Superior temporal gyrus (tissue), 1 donor: ENCODE measurements around the gene EIPR1.
A peak's percentile ranks its signal among the peaks of the same experiment; 100 is the strongest.

Source experiments
- DNase-seq: peaks from one replicate; pipeline ENCODE4 v3.0.0-alpha.2; 2016; ENCODE audit errors: extremely low spot score

EIPR1 gene

DNA sequence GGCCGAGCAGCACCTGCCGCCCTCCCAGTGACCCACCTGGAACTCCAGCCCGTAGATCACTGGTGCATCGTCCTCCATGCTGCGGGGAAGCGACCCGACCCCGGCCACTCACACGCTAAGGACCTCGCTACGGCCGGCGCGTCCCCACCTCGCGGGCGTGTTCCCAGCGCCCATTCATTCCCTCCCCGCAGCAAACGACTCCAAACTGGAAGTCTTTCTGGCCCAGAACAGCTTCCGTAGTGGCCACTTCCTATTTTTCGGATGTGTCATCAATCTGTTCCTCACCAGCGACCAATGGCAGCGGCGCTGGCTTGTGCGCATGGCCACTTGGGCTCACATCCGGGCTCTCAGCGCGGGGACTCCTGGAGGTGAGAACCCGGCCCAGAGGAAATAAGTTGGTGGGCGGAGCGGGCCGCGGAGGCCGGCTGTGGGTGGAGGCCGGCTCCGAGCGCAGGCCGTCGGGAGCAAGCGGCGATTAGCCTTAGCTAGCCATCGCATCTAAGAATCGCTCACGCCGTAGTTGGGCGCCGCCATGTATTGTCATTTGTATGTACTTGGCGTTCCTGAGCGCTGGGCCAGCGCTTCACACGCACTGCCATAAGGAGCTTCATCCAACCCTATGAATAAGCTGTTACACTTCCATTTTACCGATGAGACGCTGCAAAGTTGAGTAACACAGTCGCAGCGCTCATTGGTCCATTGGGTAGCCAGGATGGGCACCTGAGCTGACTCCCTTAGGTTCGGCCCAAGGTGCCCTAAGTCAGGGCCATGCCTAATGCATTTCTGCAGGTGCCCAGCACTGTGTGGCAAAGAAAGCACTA is at the start of gene EIPR1:
TSS of gene EIPR1 (minus strand) at position 207 of the 821 bp plus-strand sequence. CDS start at position 78, 129 bp downstream.
- DNase-seq: peak; percentile 99

DNA sequence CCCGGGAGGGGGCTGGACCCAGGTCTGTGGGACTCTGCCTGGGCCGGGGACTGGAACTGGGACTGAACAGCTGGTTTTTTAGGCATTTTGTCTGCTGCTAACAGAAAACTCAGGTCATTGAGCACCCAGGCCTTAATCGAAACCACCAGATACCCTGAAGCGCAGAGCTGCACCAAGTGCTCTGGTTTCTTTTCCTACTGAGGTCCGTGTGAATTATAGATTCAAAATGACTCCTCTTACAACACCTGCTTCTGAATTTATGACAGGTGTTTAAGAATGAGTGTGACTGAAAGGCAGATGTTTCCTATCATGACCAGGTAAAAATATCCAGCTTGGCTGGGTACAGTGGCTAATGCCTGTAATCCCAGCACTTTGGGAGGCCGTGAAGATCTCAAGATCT is 49.7 kb upstream of the EIPR1 start:
- DNase-seq: no peak

DNA sequence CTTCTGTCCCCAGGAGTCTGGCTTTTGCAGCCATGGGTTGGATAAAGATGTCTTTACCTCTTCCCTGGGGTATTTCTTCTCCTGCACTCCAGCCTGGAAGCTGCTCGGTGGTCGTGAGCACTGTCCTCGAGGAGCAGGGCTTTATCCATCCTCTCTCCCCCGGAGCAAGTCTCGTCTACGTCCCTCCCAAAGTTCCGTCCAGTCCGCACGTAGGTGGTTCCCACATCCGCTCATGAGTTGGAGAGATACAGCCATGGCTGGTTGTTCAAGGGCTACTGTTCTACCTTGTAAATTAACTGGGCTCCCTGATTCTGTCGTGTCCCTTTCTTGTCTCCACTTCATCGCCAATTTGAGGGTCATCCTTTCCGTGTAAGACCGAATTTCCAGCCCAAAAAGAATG is 49.0 kb upstream of the EIPR1 start:
- no peak for DNase-seq

DNA sequence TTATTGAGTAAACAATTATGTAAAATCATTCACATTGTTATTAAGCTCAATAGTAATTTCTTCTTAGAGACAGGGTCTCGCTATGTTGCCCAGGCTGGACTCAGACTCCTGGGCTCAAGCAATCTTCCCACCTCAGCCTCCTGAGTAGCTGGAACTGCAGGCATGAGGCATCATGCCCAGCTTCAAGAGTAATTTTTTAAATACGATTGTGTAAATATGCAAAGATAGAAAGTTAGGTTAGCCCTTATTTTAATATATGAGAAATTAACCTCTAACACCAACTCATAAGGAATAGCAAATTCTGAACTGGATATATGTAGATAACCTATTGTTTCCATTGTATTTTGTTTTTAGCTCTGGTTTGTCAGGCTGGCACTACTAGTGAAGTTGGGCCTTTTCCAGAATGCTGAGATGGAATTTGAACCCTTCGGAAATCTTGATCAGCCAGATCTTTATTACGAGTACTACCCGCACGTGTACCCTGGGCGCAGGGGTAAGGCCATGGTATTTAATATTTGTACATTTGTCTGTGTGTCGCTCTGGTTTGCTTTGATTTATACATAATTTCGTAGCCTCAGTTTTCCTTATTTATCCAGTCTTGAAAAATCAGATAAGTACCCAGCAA is 46.7 kb upstream of the EIPR1 start:
- no peak for DNase-seq

DNA sequence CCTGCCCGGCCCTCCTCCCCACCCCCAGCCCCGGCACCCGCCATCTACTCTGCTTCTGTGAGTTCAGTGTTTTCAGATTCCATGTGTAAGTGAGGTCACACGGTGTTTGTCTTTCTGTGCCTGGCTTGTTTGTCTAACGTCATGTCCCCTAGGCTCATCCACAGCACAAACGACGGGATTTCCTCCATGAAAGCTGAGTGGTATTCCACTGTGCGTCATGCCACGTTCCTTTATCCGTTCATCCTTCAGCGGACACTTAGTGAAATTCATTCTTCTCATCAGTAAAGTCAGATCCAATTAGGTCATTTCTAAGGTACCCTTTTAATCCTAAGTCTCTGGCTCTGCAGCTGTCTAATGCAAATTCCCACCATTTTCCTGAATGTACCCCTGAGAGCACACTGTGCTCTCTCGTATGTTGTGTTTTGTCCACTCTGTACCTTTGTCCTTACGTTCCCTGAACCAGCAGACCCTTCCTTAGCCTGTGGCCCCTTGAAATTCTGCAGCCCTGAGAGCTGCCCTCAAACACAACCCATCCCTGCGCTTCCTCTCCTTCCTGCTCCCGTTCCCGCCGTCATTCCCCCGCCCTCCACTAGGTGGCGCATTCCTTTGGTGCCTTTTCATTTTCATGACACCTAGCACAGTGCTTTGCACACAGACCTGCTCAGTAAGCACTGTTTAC is 46.0 kb upstream of the EIPR1 start:
- DNase-seq: peak; percentile 62

DNA sequence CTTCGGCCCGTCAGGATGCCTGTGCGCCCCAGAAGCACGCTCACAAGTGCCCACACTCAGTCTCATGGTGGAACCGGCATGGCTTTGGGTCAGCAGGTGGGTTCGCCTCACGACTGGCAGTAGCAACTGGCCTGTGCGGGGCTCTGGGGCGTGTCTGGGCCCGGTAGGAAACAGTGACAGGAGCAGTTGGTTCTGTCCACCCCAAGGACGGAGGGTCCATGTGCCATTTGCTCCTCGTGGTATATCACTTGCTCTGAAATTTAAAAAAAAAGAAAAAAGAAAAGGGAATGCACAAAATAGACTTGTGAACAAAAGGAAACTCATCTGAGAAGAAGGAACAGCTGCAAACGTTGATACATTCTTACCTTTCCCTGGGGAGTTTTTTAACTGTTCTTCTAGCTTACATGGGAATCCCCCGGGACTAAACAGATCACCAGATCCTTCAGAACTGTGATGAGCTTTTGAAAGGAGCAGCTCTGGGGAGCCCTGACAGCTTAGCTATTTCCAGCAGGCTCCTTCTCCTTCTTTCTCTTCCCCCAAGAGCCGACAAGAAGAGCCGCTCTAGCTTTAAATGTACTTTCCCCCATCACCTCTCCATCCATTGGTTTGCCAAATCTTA is 44.7 kb upstream of the EIPR1 start:
- no peak for DNase-seq

DNA sequence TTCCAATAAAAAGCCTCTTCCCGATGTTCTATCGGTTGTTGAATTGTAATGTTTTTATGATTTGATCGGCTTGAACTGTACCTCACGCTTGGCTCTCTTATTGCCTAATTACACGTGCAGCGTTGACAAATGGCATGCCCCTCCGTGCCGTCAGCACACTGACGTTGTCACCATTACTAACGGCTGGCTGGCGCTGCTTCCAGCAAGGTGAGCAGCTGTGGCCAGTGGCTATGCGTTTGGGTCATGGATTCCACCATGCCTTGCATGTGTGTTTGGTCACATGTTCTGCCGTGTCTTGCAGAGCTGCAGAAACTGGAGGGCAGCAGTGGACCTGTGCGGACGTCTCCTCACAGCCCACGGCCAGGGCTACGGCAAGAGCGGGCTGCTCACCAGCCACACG is 44.0 kb upstream of the EIPR1 start:
- no peak for DNase-seq

DNA sequence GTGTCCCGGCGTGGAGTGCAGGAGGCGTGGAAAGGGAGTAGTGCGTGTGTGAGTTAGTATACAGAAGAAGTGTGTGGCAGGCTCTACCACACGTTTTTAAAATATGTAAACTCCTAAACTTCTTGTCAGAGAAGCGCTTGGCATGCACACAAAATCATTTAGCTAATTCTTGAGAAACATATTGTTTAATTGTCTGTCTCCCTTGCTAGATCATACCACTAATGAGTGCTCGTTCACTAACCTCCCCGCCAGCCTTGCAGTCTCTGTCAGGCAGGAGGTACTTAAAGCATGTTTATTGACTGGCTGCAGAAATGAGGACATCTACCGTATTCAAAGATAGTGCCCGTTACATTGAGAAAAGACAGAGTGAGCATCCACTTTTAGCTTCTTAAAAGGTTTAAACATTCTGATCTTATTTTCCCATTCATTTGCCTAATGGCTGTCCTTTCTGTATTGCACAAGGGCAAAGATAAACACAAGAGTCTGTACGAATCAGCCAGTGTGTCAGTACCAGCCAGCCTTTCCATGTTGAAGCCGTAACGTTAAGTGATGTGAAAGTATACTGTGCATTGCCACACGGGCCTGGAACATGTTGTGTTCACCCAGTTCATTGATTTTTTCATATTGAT is 43.3 kb upstream of the EIPR1 start:
- no peak for DNase-seq

DNA sequence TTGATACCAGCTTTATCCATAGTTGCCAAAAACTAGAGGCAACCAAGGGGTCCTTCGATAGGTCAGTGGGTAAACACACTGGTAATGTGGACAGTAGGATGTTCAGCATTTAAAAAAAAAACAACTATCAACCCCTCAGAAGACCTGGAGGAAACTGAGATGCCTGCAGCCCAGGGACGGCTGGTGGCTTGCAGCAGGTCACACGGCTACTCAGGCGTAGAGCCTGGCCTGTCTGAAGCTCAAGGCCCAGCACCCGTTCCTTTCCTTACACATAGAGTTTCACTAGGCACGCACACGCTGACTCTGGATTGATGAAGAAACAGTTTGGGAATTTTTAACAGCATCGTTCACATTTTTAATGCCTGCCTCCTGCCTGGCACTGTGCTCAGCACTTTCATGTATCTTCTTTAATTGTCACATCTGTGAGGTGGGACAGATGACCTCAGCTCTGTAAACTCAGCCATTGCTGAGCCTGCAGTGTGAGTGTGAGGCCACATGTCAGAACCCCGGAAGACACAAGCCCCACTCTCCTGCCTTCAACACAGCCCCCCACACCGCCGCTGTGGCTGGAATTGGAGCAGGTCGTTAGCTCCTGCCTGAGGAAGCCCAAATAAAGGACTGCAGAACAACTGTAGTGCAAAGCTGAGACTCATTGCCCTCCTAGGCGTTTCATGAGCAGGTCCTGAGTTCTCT is 42.6 kb upstream of the EIPR1 start:
- no peak for DNase-seq

DNA sequence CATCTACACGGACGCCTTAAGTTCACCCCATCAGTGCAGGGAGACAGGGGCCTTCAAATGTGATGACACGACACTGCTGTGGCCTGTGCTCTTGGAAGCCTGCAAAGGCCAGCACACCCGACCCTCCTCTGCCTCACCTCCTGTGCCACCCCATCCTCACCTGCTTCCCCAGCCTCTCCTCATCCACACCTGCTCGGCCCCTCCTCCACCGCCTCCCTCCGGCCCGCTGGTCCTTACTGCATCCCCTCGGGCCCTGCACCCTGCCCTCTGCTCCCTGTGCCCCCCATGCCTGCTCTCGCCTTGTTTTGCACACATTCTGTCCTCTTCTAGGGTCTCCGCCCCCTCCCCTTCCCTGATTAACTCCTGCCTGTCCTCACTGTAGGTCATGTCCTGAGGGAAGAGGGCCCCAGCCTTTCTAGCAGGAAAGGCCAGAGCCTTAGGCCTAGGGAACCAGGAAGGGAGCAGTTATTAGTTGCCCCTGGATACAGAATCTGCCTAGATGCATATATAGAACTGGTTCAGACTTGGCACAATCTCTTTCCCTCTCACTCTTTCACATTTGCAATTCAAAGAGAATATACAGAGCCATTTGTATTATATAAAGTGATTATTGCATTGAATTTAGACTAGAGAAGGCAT is 41.3 kb upstream of the EIPR1 start:
- no peak for DNase-seq

DNA sequence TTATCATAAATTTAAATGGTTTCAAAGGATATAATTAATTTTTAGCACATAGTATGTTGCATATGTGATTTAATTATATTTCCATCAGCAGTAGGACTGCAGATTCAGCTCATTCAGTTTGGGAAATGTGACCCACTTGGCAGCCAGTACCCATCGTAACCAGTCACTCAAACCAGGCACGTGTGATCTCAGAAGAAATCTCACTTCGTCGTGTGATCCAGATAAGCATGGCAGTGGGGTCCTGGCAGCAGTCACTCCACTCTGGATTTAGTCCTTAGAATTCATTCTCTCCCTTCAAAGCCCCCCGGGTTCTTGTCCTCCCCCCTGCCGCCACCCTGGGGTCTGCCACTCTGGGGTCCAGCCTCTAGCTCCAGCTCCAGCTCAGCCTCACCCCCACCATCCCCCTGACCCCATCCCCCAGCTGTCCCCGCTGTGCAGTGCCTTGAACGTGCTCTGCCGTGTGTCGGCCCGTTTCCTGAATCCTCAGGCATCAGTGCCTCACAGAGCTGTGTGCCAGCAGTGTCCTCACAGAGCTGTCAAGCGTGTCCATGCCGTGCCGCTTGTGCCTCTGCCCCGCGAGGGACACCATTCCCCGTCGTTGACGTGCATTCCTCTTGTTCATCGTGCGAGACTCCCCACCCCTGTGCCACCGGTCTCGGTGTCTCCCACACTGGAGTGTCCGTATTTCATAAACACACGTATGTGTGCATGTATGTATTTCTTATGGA is 36.7 kb upstream of the EIPR1 start:
- no peak for DNase-seq

DNA sequence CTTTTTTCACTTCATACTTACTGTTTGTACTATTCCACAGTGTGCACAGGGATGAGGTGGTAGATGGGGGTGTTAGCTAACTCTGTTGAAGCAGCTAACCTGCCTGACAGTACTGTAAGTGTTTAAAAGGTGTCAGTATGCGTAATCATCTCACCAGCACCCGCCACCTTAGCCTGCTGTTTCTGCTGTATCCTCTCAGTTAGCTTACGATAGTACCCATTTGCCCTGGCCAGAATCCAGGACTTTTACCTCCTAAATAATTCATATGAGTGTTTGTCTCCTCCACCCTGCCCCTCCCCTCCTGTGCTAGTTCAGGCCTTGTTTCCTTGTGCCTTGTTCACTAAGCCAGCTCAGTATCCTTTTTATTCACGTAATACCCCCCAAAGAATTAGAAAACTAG is 36.1 kb upstream of the EIPR1 start:
- DNase-seq: no peak

DNA sequence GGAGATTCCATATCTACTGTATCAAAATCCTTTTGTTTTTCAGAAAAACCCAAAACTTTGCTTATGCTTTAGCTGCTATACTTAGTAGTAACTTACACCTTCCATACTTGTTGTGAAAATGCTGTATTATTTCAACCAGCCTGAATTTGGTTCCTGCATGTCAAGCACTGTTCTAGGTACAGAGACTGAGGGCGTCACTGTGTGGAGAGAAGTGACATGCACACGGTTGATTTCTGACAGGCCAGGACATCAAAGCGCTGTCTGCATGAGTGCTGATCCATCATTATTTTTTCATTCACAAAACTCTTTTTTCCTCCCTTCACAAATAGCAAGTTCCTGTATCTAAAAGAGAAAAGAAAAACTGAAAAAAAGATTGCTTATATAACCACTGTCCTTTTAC is 33.5 kb upstream of the EIPR1 start:
- no peak for DNase-seq

DNA sequence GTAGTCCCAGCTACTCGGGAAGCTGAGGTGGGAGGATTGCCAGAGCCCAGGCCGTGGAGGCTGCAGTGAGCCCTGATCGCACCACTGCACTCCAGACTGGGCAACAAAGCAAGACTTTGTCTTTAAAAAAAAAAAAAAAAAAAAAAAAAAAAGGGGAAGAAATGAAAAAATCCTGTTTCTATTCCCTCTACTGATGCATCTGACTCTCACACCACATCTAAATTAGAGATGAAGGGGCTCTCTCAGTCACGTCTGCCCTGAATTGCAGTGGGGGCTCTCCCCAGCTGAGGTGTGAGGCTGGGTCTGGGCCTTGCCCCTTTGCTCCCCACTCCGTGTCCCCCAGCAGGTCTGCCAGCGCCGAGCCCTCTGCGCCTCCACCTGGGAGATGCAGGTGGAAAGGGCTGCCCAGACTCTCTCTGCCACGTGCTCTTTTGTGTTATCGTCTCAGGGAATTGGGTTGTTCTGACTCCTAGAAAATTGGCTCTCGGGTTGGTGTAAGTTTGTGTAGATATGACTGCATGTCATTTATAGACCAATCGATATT is 32.1 kb upstream of the EIPR1 start:
- DNase-seq: no peak

DNA sequence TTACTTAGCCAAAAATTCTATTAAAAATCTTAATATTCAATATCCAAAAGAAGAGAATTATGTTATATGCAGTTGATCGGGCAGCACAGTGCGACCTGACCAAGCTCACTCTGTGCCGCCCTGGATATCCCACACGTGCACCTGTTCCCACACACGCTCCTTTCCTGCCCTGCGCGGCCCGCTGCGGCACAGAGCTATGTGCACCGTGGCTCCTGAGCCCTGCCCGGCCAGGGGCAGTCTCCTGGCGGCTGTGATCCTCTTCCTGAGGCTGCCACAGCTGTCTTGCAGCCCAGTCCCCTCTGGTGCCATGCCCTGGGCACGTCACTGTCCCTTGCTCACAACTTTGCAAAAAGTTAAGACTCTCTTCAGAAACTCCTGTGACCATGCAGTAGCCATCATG is 31.2 kb upstream of the EIPR1 start:
- no peak for DNase-seq

DNA sequence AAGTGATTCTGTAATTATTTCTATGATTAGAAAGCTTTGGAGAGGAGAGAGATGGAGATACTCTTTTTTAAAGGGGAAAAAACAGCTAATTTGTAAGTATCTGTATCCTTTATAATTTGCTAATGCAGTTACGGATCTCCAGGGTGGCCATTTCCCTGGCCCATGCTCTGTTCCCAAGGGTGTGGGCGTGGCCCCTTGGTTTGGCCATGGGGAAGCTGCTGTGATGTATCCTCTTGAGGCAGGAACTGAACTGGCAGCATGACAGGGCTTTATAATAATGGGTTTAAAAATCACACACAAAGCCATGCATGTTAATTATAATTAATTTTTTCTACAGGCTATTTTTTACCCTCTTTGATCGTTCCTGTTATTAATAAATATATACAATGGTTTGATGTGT is 28.9 kb upstream of the EIPR1 start:
- DNase-seq: no peak

DNA sequence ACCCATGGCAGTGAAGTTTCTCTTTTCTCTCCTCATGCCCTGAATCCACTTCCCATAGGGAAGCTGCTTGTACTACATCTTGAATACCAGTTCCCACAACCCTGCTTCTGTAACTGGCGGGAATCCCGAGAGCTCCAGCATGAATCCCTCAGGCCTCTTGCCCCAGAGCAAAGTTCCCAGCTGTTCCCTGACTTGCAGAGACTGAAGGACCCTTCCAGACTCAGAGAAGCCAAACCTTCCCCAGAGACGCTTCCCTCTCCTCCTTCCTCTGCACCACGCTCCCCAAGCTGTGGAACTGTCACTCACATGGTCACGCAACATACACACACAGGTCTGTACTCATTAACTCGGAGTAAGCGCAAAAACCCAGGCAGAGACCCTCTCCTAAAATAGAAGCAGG is 28.3 kb upstream of the EIPR1 start:
- no peak for DNase-seq

DNA sequence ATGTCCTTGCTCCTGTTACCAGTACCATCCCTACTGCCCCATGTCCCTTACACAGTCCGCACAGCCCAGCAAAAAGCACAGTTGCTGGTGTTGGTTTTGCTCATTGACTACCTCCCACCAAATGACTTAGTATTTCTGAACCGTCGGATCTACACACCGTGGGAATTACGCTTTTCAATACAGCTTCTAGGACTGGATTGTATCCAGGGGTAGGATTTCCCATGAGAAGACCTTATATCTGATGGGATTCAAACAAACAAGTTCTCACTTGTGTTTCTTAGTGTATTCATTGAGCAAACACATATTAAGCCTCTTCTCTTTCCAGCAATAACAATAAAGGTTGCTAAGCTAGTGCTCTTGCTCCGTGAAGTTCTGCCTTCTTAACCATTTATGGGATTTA is 27.7 kb upstream of the EIPR1 start:
- DNase-seq: no peak

DNA sequence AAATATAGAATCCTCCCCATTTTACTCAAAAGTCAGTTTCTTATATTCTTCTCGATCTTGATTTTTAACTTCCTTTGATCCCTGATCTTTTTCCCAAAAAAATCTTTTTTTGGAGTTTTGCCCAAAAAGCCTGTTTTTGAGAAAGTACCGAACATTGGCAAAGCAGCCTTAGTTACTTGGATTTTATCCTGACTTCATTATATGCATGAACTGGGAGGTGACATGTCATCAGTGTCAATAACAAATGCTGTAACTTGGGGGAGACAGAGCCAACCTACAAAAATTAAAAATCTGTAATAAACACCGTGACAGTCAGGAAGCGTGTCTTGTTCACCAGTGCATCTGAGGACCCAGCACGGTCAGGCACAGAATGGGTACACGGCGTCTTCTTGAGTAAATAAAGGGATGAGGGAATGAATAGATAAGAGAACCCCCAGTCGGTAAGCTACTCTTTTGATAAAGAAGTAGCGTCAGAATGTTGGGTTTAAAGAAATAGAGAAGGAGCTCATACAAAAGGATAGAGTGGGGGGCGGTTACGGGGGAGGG is 26.8 kb upstream of the EIPR1 start:
- peak; percentile 43 for DNase-seq
